ENCODE results near the gene TRPC4.

TRPC4 gene

DNA sequence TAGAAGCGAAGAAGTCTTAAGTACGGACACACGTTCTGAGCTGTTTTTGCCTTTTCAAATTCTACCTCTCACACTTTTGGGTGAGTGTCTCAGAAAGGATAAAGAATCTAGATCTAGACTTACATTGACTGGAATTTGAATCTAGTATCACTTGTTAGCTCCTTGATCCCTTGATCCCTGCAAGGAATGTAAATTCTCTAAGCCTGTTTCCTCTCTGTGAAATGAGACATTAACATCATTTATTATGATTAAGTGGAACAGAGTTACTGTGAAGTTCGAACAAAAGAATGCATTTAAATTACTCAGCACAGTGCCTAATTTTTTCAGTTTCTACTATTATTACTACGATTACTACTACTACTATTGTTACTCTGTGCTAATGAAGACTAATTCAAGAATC is 184.4 kb downstream of the TRPC4 start:
- no peak for DNase-seq (ENCODE audit: low read depth in 1 of 2, low spot score in 1 of 2)
- Histone ChIP-seq H3K27me3 (ENCODE audit: insufficient read depth, poor library complexity, severe bottlenecking) (no peaks in the 10 kb centered on the region), H3K4me3 (replicated peaks; ENCODE audit: insufficient read depth, low read length) (no peak overlapping the region), H3K27ac (replicated peaks) (no peak overlapping the region)
- TF ChIP-seq, protein P1, sequence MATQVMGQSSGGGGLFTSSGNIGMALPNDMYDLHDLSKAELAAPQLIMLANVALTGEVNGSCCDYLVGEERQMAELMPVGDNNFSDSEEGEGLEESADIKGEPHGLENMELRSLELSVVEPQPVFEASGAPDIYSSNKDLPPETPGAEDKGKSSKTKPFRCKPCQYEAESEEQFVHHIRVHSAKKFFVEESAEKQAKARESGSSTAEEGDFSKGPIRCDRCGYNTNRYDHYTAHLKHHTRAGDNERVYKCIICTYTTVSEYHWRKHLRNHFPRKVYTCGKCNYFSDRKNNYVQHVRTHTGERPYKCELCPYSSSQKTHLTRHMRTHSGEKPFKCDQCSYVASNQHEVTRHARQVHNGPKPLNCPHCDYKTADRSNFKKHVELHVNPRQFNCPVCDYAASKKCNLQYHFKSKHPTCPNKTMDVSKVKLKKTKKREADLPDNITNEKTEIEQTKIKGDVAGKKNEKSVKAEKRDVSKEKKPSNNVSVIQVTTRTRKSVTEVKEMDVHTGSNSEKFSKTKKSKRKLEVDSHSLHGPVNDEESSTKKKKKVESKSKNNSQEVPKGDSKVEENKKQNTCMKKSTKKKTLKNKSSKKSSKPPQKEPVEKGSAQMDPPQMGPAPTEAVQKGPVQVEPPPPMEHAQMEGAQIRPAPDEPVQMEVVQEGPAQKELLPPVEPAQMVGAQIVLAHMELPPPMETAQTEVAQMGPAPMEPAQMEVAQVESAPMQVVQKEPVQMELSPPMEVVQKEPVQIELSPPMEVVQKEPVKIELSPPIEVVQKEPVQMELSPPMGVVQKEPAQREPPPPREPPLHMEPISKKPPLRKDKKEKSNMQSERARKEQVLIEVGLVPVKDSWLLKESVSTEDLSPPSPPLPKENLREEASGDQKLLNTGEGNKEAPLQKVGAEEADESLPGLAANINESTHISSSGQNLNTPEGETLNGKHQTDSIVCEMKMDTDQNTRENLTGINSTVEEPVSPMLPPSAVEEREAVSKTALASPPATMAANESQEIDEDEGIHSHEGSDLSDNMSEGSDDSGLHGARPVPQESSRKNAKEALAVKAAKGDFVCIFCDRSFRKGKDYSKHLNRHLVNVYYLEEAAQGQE (IDR thresholded peaks at IDR 0.05; ENCODE audit: insufficient replicate concordance, low read depth): no peak
- TF ChIP-seq GABPA (IDR thresholded peaks at IDR 0.05; ENCODE audit: low read depth) (no peak), SPI1 (IDR thresholded peaks at IDR 0.05; ENCODE audit: borderline replicate concordance, low read depth) (no peak), POLR2AphosphoS5 (IDR thresholded peaks at IDR 0.05; ENCODE audit: low read depth) (no peak)
- TF ChIP-seq, protein P2, sequence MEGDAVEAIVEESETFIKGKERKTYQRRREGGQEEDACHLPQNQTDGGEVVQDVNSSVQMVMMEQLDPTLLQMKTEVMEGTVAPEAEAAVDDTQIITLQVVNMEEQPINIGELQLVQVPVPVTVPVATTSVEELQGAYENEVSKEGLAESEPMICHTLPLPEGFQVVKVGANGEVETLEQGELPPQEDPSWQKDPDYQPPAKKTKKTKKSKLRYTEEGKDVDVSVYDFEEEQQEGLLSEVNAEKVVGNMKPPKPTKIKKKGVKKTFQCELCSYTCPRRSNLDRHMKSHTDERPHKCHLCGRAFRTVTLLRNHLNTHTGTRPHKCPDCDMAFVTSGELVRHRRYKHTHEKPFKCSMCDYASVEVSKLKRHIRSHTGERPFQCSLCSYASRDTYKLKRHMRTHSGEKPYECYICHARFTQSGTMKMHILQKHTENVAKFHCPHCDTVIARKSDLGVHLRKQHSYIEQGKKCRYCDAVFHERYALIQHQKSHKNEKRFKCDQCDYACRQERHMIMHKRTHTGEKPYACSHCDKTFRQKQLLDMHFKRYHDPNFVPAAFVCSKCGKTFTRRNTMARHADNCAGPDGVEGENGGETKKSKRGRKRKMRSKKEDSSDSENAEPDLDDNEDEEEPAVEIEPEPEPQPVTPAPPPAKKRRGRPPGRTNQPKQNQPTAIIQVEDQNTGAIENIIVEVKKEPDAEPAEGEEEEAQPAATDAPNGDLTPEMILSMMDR (IDR thresholded peaks at IDR 0.05; ENCODE audit: insufficient read depth, low read length): no peak

DNA sequence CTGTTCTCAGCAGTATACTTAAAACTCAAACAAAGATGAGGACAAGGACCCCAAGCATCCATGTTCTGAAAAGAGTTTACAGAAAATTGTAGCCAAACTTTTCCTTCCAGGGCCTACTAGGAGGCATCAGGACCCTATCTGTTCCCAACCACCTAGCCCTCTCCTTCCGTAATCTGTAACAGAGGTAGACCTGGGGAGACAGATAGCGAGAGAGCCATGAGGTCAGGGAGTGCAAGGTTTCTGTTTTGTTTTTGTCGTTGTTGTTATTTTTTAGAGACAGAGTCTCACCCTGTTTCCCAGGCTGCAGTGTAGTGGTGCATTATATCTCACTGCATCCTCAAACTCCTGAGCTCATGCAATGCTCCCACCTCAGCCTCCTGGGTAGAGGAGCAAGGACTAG is 187.1 kb downstream of the TRPC4 start:
- DNase-seq (ENCODE audit: low read depth in 1 of 2, low spot score in 1 of 2): no peak
- no peak overlapping the region for H3K4me3 ChIP-seq (replicated peaks; ENCODE audit: insufficient read depth, low read length)
- TF ChIP-seq SPI1 (IDR thresholded peaks at IDR 0.05; ENCODE audit: borderline replicate concordance, low read depth): no peak
- TF ChIP-seq, protein P2 (IDR thresholded peaks at IDR 0.05; ENCODE audit: insufficient read depth, low read length): no peak
- no peak for TF ChIP-seq GABPA (IDR thresholded peaks at IDR 0.05; ENCODE audit: low read depth)
- TF ChIP-seq, protein P1 (IDR thresholded peaks at IDR 0.05; ENCODE audit: insufficient replicate concordance, low read depth): no peak
- no peak for TF ChIP-seq POLR2AphosphoS5 (IDR thresholded peaks at IDR 0.05; ENCODE audit: low read depth)
- no peaks in the 10 kb centered on the region for H3K27me3 ChIP-seq (ENCODE audit: insufficient read depth, poor library complexity, severe bottlenecking)
- no peak overlapping the region for H3K27ac ChIP-seq (replicated peaks)

DNA sequence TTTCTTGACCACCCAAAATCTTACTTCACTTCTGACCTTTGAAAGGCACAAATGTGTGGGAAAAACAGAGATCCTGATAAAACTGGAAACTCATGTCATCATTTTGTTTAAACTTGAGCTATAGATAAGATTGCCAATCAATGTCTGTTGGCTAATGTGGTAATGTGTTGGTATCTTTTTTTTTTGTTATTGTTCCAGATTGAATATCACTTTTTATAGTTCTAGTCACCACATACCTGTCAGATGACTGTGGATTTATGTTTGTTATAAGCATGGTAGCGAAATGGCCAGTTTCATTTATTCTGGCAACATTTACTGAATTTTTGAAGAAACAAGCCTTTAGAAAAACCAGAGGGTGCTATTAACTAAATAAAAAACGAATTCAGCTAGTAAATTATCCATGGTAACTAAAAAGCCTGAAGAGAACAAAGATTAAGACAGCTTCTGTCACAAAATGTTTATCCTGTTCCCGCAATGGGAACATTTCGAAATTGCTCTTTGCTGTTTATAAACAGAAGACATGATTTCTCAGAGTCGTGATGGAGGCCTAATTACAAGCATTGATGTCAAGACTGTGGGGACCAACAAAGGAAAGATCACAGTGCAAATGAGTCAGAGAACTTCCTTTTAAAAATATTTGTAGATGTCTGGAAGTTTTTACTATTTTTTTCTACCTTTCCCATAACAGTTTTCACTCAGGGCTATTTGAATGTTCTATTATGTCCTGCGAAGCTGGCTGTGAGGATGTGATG is 188.1 kb downstream of the TRPC4 start:
- no peak overlapping the region for H3K4me3 ChIP-seq (replicated peaks; ENCODE audit: insufficient read depth, low read length)
- no peaks in the 10 kb centered on the region for H3K27me3 ChIP-seq (ENCODE audit: insufficient read depth, poor library complexity, severe bottlenecking)
- TF ChIP-seq, protein P1 (IDR thresholded peaks at IDR 0.05; ENCODE audit: insufficient replicate concordance, low read depth): no peak
- TF ChIP-seq SPI1 (IDR thresholded peaks at IDR 0.05; ENCODE audit: borderline replicate concordance, low read depth): no peak
- TF ChIP-seq, protein P2 (IDR thresholded peaks at IDR 0.05; ENCODE audit: insufficient read depth, low read length): no peak
- TF ChIP-seq POLR2AphosphoS5 (IDR thresholded peaks at IDR 0.05; ENCODE audit: low read depth): no peak
- TF ChIP-seq GABPA (IDR thresholded peaks at IDR 0.05; ENCODE audit: low read depth): no peak
- H3K27ac ChIP-seq (replicated peaks): no peak overlapping the region
- DNase-seq (ENCODE audit: low read depth in 1 of 2, low spot score in 1 of 2): no peak
